ENCODE data around the gene GRB2.
A peak's percentile ranks its signal among the peaks of the same experiment; 100 is the strongest.
"Not testable (repeated sequence)": the region's sequence is repeated elsewhere in the genome, so short reads cannot be mapped to it uniquely, and the experiment has no call there.

GRB2 gene

DNA sequence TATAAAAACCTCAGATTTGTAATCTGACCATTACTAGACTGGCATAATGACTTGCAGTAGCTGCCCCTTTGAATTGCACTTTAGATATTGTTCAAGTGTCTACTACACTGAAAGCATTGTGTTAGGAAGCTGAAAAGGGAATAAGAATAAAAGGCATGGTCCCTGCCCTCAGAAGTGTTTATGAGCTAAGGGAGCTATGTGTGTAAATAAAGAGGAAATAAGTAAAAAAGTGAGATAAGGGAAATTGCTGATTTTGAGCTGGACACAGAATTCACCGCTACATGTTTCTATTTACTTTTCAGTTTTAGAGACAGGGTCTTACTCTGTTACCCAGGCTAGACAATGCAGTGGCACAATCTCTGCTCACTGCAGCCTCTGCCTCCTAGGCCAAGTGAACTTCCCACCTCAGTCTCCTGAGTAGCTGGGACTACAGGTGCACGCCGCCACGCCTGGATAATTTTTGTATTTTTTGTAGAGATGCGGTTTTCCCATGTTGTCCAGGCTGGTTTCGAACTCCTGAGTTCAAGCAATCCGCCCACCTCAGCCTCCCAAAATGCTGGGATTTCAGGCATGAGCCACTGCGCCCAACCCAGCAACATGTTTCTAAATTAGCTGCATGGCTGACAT, 57.0 kb downstream of the GRB2 start:
- no peak for DNase-seq

DNA sequence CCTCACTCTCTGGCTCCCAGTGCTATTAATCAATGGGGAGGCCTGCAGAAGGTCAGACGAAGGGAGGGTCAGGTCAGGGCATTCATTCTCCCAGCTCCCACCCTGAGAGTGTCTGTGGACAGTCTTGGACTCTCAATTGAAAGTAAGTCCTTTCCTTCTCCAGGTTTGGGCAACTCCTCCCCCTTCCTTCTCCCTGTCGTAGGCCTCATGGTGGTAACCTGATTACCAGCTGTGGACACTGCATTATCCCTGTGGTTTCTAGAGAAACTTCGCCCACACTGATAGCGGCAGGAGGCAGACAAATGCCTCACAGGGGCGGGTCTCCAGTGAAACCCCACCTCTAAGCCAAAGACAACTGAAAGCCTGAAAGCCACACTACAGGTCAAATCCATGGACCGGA, 58.6 kb downstream of the GRB2 start:
- peak; percentile 39 for DNase-seq

DNA sequence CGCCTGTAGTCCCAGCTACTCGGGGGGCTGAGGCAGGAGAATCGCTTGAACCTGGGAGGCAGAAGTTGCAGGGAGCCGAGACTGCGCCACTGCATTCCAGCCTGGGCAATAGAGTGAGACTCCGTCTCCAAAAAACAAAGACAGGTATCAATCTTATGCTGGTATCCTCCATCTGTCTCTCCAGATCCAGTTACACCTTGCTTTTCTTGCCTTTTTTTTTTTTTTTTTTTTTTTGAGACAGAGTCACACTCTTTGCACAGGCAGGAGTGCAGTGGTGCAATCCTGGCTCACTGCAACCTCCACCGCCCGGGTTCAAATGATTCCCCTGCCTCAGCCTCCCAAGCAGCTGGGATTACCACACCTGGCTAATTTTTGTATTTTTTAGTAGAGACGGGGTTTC, 59.1 kb downstream of the GRB2 start:
- DNase-seq: not testable (repeated sequence)

DNA sequence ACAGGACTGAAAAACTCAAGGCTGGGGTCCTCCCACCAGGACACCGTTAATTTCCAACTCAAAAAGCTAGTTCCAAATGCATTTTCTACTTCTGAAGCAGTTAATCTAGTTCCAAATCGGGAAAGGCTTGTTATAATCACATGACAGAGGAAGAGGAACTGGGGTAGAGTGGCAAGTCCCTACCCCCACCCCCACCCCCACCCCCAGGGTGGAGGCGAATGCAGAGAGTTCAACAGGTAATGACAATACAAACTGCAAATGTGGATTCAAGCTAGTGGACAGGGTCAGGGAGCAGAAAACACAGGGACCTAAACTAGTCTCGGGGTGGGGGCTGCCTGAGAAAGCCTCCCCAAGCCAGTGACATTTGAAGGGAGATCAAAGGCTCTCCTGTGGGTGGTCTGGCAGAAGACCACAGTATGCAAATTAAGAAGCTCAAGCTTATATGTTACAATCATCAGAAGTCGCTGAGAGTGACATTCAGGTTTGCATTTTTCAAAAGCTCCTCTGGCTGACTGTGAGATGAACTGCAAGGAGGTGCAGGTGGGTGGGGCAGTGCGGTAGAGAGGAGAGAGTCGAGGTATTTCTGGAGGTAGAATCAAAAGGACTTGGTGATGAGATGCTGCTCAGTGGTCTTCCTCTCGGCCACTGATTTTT, 59.8 kb downstream of the GRB2 start:
- peak; percentile 35 for DNase-seq

DNA sequence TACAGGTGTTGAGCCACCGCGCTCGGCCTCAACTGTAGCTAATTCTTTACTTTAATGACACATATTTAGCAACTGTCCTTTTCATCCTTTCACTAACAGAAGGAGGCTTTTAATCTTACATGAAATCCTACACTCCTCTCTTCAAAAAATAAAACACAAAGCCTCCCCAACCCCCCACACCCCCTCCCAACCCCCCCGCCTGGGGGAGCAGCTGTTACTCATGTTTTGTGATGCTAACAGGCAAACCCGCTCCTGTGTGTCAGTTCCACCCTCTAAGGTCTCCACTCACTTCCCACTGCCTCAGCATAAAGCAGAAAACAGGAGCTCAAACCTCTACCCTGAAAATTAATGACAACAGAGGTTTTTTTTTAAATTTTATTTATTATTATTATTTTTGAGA, 60.8 kb downstream of the GRB2 start:
- DNase-seq: no peak

DNA sequence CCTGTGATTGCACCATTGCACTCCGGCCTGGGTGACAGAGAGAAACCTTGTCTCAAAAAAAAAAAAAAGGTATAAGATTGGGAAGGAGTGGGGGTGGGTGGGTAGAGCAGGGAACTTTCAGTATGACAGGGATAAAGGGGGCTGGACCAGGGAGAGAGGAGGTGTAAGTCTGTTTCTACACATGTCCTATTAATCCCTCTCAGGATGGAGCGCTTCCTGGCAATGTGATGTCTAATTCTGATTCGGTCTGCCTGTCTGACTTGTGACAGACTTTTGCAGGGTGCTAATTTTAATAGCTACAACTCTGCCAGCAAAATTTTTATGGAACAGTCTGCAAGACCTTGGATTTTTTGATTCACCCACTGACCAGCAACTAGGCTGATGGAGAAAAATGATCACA, 62.5 kb downstream of the GRB2 start:
- DNase-seq: peak; percentile 41

DNA sequence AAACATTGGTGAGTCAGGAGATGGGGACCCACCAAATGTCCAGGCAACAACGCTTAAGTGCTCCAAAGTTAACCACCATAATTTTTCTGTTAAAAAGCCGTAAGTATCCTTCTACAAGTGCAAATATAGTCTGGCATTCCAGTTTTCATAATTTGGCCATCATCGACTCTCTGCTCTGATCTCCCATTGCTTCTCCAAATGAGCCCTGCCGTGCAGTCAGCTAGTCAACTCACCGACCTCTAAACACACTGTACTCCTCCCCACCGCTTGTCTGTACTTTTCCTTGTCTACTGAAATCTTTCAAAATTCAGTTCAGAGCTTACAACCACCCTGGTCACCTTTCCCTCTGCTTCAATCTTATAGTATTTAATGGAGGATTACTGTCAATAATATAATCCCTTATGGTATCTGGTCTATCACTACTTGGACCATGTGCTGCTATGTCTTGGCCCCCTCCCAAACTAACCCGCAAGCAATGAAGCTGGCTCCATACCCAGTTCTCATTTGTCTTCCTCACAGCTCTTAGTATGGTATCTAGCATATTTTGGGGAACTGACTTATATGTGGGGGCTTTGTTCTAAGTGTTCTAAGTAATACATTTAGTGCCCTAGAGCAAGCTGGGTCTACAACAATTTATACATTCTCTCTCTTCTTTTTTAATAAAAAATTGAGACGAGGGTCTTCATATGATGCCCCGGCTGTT, 63.5 kb downstream of the GRB2 start:
- DNase-seq: no peak

DNA sequence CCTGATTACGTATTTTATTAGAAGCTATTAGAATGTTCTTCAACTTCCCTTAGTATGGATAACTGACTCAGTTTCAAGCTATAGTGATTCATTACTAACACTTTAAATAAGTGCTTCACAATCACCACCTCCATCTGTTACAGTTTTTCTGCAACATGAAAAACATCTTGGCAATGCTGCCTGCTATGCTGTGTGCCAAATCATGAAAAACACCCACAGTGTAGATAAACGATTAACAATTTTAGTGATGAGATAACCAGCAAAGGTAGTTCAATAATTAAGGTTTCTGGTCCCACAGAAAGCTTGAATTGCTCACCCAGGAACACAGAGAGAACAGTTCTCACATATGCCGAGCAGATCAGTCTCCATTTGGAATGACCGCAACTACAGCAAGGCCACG, 64.8 kb downstream of the GRB2 start:
- no peak for DNase-seq

DNA sequence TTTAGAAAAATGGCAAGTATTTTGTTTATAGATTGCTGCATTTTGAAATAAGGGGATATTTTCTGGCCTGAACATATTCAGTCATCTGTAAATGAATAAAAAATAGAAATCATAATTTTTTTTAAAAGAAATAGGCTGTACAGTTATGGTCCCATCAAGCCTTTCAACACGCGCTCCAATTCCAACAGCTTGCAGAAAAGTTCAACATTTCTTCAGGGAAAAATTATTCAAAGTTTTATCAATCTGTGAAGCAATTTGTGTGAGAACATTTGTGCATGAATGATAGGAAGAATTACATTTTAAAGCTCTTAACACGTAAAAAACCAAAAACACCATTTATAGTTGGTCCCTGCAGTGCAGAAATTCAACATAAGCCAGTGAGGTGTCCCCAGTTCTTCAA, 65.5 kb downstream of the GRB2 start:
- no peak for DNase-seq

DNA sequence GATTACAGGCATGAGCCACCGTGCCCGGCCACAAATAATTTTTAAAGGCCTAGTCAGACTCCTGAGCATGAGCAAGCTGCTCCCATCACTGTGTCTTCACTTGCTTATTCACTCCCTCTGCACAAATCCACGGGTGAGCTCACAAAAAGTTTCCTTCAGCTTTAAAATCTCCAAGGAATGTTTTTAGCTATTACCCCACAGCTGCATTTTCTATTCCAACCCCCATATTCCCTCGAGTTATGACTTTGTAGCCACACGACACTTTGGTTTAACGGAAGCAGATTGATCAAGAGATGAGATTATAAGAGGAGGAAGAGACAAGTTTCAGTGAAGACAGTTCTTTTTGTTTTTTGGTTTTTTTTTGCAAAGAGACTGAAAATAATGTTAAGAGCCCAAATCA, 67.1 kb downstream of the GRB2 start:
- DNase-seq: peak; percentile 63

DNA sequence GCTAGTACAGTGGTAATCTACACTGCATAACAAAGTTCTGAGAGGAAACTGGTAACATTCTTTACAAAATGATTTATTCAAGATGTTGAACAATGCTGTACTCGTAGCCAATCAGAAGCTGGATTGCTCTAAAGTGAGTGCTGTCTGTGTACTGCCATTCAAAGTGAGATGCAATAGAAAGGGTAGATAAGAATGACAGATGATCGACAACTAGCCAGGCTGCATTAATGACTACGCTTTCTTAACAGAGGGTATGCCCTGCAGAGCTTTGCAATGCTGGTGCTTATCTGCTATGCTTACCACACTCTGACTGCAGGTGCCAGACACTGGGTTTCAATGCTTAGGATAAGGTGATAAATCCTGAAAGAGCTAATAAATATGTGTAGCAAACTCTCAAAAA, 70.2 kb downstream of the GRB2 start:
- DNase-seq: no peak

DNA sequence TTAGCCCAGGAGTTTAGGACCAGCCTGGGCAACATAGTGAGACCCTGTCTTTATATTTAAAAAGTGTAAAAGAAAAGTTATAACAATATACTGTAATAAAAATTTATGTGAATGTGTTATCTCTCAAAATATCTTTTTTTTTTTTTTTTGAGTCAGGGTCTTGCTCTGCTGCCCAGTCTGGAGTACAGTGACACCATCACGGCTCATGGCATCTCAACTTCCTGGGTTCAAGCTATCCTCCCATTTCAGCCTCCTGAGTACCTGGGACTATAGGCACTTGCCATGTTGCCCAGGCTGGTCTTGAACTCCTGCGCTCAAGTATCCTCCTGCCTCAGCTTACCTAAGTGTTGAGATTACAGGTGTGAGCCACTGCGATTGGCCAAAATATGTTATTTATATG, 70.8 kb downstream of the GRB2 start:
- no peak for DNase-seq

DNA sequence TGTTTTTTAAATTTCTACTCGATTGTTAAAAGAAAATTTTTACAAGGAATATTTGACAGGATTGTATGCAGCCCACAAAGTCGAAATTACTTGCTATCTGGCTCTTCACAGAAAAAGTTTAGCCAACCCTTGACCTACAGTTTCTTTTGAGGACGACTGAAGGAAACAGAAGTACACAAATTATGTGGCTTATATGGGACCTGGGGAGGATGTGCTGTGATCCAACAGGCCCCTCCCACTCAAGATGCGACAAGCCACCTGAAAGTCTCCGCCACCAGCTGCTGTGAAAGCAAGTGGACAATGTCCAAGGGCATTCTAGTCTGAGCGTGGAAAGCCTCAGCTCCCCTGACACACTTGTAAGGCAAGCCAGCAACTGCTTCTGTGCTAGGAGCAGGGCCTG, 73.8 kb downstream of the GRB2 start:
- DNase-seq: no peak

DNA sequence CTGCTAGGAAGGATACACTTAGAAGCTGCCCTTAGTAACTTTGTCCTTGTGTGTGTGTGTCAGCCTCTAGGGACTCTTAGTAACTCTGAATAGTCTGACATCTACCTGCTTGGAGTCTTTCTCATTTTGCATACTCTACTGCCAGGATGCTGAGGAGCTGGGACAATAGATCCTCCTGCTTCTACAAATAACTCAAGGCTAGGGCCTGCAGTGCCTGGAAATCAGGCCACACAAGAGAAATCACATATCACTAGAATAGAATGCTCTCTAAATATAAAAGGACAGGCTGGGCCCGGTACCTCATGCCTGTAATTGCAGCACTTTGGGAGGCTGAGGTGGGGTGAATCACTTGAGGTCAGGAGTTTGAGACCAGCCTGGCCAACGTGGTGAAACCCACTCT, 77.7 kb downstream of the GRB2 start:
- DNase-seq: no peak

DNA sequence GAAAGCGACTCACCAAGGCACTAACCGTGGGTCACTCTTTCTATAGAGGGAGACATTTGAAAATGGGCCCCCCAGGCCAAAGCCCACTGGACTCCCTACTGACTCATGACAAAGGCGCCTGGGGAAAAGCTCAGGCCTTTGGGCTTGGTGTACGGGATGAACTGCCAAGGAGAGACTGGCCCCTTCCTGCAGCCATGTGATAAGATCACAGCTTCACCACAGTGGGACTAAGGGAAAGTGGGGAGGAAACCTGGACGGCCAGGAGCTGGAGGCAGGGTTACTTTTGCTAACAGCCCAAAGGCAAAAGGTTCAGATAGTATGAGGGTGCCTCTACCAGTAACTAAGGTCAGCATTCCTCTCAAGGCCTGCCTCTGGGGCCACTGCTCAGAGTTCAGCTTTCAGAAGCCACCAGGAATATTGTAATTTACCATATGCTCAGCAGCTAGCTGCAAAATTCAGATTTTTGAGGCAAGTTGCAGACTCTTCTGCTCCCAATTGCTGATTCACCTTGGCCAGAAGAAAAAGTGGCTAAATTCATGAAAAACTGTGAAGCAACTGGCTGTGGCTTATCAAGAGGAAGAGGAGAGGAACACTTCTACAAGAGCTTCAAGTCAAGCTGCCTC, 79.1 kb downstream of the GRB2 start:
- DNase-seq: no peak

DNA sequence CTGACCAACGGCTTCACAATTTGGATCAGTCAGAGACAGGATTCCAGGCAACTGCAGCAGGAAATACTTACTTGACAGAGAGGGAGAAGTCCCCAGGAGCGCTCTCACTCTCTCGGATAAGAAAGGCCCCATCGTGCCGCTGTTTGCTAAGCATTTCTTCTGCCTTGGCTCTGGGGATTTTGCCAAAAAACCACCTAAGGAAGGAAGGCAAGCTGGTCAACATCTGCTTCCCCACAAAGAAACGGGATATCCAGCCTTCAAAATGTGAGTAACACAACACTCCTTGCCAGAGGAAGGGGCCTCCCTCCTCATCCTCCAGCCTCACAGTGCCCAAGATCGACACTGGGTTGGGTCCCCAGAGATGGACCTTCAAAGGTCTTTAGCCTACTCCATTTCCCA, 79.7 kb downstream of the GRB2 start:
- DNase-seq: no peak

DNA sequence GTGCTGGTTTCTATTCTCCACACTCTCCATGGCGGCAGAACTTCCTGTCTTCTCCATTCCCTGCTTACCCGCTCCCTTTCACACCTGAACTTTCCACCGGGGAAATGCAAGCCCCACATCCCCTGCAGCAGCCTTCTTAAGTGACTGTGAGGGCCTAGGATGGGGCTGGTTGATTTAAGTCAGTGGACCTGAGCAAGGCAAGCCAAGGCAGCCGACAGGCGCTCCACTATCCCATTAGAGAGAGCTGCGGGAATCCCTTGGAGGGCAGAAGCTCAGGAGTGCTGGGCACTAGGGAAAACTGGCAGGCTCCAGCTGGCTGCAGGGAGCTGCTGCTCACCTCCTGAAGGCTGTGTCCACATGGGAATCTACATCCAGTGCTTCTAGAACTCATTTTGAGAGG, 80.1 kb downstream of the GRB2 start:
- DNase-seq: no peak

DNA sequence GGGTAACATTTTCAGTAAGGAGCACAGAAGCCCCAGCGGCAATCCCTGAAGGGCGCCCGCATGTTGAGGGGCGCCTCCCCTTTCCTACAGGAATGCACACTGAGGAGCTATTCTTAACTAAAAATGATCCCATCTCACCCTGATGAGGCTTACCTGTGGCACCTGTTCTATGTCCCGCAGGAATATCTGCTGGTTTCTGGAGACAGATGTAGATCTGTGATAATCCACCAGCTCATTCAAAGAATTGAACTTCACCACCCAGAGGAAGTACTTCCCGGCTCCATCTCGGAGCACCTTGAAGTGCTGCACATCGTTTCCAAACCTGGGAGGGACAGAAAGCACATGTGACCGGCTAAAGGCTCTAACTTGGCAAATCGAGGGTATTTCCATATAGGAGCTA, 84.0 kb downstream of the GRB2 start:
- DNase-seq: no peak

DNA sequence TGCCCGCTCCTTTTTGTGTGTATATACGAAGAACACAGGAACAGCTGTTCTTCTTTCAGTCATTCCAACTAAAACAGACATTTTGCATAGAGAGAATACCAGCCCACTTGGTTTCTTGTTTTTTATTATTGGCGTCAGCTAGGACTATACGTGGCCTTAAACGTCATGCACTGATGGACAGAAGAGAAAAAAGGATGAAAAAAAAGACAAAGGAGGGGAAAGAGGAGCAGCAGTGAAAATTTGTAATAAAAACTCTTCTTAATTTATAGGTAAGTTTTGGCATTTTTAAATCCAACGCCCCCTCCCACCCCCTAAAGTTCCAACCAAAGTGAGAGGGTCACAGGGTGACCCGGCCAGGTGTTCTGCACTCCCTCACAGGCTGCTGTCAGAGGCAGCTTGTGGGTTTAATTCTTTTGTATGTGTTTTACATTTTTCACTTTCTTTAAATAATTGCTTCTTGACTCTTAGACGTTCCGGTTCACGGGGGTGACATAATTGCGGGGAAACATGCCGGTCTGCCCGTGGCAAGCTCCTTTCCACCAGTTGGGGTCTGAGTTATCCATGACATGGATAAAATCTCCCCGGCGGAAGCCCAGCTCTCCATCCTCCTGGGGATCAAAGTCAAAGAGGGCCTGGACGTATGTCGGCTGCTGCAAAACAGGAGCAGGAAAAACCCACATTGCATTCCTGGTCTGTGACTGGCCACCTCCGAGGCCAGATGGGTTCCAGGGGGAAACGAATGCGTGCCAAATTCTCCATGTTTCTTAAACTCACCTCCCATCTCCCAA, 85.4 kb downstream of the GRB2 start:
- no peak for DNase-seq

DNA sequence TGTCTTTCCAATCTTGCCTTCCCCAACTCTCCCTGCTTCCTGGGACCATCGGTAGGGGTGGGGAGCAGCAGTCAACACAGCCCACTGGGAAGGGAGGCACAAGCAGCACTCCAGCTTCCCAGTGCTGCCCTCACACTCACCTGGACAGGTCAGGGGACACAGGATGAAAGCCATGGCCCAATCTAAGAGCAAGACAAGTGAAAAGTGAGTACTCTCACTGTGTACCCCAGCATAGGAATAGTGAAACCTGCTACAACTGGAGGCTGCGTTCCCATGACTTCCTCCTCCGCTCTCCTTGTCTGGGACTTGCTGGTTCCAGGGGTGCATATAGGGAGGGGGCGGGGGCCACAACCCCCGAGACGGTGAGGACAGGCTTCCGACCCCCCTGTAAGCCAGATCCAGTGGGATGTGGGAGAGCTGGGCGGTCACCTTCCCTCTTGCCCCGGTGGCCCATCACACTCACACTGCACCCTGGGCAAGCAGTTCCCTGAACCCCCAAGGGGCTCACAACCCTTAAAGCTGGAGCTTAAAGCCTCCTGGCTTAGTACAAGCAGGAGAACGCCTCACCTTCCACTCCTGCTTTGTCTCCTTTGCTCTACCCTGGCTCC, 86.8 kb downstream of the GRB2 start:
- DNase-seq: no peak

DNA sequence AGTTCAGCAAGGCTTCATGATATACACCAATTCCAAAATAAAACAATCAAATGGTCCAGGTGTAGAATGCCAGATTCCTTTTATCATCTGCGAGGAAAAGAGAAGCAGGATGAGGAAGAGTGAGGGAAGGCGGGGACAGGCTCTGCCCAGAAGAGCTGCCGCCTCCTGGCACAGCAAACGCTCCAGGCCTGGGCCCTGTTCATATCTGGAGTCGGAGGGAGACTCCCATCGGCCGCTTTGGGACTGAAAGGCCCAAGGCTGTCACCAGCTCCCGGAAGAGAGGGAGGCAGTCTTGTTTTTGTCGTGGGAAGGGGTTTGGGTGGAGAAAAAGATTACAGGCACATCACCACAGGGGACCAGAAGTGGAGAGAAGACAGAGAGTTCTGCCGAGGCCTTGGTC, 87.3 kb downstream of the GRB2 start:
- DNase-seq: no peak

DNA sequence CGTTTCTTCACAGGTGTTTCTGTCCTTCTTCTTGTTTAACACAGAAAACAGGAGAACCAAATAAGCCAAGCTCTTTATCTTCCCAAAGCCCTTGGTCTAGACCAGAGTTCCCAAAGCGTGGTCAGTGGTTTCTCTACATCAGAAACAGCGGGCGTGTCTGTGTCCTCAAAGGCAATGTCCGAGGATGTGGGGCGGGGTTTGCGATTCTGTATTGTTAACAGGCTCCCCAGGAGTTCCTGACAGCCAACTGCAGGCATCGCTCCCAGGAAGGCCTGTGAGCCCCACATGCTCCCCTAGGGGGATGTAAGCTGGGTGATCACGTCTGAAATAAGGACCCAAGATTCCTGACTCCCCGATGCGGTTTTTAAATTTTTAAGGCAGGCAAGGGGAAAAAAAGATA, 87.8 kb downstream of the GRB2 start:
- DNase-seq: no peak

DNA sequence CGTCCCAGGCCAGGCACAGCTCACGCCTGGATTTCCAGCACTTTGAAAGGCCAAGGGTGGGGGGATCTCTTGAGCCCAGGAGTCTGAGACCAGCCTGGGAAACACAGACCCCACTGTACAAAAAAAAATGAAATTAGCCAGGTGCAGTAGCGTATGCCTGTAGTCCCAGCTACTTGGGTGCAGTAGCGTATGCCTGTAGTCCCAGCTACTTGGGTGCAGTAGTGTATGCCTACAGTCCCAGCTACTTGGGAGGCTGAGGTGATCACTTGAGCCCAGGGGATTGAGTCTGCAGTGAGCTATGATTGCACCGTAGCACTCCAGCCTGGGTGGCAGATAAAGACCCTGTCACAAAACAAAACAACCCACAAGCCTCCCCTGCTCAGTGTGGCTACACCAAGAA, 89.2 kb downstream of the GRB2 start:
- DNase-seq: no peak

All from activated CD4-positive, alpha-beta T cell treated with anti-CD3 and anti-CD28 coated beads, Interleukin-2, Interleukin-6, amounts not matched to agents 100 ng/mL and 50 ng/mL, durations not matched to agents 16 hours and 8 hours (primary cell).